PC-9 (cell line): Measurements from ENCODE around the gene CEACAM21.

Experiments used
- CTCF ChIP-seq: fragments of 200-600 bp; sonication (generic); conservative IDR thresholded peaks from 2 replicates; pipeline ENCODE4 v1.6.1; 2017; ENCODE audit warnings: mixed run types, antibody characterized with exemption, mild to moderate bottlenecking, moderate library complexity
- EZH2 ChIP-seq: fragments of 200-600 bp; sonication (generic); IDR thresholded peaks from 2 replicates; pipeline ENCODE4 v1.8.0; 2017; ENCODE audit warnings: antibody characterized with exemption, low read depth

- TF ChIP-seq EZH2 (no peak), CTCF (no peak)
Observed at GRCh38 chr19:41590936-41591335, 15.0 kb downstream of the CEACAM21 start.
